Brain pericyte (primary cell): ENCODE data around the gene MORN4.
"Not testable (repeated sequence)": the region's sequence is repeated elsewhere in the genome, so short reads cannot be mapped to it uniquely, and the experiment has no call there.

Source experiments
- DNase-seq: peaks from one replicate; pipeline ENCODE4 v3.0.0-alpha.2; 2012; ENCODE audit warnings: low read depth, low spot score

MORN4 gene

DNA sequence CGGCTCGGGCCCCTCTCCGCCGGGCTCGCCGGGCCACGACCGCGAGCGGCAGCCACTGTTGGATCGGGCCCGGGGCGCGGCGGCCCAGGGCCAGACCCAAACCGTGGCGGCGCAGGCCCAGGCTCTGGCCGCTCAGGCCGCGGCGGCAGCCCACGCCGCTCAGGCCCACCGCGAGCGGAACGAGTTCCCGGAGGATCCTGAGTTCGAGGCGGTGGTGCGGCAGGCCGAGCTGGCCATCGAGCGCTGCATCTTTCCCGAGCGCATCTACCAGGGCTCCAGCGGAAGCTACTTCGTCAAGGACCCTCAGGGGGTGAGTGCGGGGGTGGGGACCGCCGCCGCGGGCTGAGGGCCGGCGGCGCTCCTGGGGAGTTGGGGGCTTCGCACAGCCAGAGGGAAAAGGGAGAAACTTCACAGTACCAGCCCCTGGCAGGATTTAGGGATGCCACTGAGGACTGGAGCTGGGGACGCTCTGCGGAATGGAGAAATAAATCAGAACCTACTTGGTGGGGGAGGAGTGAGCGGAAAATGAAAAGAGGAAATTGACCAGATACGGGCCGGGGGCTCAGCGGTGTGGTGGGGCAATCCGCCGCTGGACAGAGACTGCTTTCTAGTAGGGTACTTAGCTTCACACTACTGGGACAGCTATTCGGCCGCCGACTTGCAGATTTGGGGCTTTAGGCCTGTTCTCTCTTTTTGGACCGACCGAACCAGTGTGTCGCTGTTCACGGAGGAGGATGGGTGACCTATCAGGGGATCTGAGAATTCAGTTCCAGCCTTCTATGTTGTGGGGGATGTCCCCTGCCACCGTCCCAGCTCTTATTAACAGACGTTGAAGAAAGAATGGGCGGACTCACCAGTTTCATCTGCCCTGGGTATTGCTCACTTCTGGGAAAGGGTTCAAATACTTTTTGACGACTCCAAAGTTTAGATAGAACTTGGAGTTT is 7.8 kb upstream of the MORN4 start:
- DNase-seq, result no peak

GRCh38 chr10:97640174-97640867 is 7.0 kb upstream of the MORN4 start, which contains the start of gene PI4K2A:
Gene PI4K2A (plus strand): TSS chr10:97640671. CDS start chr10:97640743, 72 bp downstream.
- peak; percentile 98 for DNase-seq

DNA sequence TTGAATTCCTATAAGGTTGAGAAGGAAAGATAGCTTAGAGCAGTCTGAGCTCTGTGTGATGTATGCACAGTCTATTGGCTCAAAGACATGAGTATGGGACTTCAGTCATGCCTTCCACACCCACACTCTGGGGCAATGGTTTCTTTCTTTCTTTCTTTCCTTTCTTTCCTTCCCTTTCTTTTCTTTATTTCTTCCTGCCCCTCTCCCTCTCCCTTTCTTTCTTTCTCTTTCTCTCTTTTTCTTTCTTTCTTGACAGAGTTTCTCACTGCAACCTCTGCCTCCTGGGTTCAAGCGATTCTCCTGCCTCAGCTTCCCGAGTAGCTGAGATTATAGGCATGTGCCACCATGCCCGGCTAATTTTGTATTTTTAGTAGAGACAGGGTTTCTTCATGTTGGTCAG is 5.8 kb upstream of the MORN4 start:
- not testable (repeated sequence) for DNase-seq

- no peak for DNase-seq
These were observed 2.3 kb upstream of the MORN4 start for GRCh38 chr10:97635577-97635976.

- no peak for DNase-seq
These were observed 621 bp upstream of the MORN4 start for GRCh38 chr10:97633921-97634320.

GRCh38 chr10:97631098-97631497 is 2.2 kb downstream of the MORN4 start:
- no peak for DNase-seq

DNA sequence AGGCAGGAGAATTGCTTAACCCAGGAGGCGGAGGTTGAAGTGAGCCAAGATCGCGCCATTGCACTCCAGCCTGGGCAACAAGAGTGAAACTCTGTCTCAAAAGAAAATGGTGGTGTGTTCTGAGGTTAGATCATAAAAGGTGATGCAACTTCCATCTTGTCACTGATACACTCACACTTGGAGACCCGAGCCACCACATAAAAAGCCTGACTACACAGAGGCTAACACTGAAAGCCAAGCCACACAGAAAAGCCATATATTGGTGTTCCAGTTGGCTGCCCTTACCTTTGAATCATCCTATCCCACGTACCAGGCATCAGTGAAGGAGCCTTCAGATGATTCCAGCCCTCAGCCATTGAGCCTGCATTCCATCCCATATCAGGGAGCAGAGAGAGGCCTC is 4.0 kb downstream of the MORN4 start:
- DNase-seq, result no peak

DNA sequence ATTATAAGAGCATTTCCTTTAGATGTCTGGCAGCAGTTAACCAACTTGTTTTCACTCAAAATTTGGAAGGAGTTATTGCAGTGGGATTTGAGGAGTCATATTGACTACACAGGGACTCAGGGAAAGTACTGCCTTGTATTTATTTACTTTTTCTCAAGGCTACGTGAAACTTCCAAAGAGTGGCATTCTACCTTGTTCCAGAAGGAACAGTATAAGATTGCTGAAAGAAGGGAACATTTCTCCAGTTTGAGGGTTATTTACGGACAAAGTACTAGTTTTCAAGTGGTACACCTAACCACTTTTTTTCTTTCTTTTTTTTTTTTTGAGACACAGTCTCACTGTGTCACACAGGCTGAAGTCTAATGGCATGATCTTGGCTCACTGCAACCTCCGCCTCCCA is 5.1 kb downstream of the MORN4 start:
- no peak for DNase-seq

DNA sequence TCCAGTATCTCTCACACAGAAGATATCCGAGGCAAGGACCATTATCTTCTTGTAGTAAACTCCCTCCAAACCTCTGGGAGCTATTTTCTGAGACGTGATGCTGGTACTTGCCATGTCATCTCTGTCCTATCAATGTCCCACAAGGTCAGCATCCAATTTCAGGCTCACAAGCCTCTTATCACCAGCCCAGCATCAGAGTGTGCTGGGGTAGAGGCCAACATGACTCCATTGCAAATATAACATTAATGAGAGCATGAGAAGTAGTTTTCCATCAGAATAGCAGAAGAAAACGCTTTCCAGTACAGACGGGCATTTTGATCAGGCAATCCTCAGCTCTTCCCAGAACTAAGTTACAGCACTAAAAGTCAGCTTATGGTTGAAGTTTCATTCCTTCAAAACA is 5.6 kb downstream of the MORN4 start:
- DNase-seq, result no peak

DNA sequence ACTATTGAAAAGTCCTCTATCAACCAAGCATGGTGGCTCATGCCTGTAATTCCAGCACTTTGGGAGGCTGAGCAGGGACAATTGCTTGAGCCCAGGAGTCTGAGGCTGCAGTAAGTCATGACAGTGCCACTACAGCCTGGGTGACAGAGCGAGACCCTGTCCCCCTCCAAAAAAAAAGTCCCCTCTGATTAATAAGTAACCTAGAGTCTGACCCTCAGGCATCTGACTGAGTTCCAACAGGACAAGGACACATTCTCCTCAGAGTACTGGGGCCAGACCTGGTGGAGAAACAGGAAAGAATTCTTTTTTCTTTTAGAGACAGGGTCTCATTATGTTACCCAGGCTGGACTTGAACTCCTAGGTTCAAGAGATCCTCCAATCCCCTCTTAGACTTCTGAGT is 10.0 kb downstream of the MORN4 start:
- DNase-seq, result no peak

DNA sequence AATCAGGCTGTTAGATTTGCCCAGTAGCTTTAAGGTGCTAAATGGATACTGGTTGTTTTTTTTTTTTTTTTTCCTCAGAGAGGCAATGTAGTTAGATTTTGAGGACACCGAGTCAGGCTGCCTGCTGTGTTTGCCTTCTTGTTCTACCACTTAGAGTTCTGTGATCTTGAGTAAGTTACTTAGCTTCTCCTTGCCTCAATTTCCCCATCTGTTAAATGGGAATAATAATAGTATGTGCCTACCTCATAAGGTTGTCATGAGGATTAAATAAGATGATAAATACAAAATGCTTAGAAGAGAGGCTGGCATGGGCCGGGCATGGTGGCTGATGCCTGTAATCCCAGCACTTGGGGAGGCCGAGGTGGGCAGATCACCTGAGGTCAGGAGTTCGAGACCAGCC is 14.6 kb downstream of the MORN4 start:
- DNase-seq, result no peak

- no peak for DNase-seq
These were observed 15.0 kb downstream of the MORN4 start for GRCh38 chr10:97618285-97618684.

DNA sequence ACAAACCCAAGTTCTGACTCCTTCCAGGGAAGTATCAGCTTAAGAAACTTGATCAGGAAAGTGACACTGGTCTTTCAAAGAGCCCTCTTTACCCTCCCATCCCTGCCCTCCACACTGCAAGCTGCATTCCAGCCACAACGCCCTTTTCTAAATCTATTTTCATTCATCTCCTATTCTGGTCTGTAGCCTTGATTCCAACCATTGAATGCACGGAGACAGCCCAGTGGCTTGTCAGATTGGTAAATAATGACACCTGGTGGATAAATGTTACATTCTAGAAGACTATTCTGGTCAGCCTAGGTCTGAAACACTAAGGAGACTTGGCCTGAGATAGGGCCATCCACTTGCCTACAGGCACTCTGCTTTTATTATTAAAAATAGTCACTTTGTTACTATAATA is 20.9 kb downstream of the MORN4 start:
- DNase-seq, result no peak

GRCh38 chr10:97611473-97611872 is 21.8 kb downstream of the MORN4 start:
- no peak for DNase-seq

DNA sequence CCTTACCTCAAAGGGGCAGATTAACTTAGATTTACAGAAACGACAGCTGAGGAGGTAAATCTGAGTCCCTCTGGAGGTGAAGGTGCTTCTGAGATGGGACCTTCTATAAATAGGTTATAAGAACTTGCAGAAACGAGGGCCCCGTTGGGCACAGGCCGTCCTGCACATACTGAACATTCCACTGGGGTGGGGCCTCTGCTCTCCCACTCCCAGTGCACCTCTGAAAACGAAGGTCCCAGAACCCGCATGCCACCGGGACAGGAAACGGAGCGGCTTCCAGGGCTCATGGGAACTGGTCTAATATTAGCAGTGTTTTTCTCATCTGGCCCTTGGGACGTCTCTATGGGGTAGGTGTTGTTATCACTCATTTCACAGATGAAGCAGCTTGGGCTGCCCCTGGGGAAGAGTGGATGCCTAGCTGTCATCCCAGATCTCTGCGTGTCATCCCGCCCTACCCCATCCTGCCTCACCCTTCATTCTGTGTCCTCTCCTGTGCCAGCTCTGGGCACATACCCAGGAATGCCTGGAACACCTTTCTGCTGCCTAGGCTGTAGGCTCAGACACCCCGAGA is 24.2 kb downstream of the MORN4 start:
- DNase-seq, result no peak

DNA sequence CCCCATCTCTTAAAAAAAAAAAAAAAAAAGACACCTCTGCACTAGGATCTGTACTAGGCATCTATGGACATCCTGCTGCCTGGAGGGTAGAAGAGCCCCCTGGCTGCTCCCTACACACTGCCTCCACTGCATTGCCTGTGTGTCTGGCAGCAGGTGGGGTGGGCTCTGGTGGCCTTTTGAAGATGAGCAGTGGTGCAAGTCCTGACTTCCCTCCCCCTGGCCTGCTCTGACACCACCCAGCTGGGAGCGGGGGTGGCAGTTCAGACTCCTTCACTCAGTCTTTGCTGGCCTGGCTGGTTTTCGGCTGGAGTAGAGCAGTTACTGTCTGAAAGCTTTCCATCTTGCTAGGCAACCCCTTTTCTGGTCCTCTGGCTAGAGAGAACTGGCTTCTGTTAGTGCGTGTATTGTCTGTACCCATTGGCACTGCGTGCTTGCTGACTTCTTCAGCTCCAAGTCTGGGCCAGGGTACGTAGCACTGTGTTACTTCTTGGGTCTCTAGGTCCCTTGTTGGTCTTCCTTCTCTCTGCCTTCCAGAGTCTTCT is 26.1 kb downstream of the MORN4 start:
- no peak for DNase-seq

GRCh38 chr10:97601268-97602215 is 31.8 kb downstream of the MORN4 start:
- DNase-seq, result no peak

DNA sequence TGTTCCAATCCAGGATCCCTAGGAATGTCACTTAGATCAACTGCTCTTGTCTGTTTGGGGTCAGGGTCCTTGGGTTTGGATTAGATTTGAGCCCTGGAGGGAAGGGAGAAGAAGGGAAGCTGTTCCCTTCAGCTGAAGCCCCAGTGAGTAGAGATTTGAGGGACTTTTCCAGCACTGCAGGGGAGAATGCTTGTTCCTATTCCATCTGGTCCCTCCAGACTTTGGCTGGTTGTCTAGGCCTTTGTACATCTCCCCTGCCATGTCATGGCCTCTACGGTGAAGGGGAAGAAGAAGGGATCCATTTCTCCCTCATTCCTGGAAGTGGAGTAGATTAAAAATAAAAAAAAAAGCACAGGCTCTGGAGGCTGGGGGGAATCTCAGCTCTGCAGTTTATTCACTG is 32.7 kb downstream of the MORN4 start:
- no peak for DNase-seq

GRCh38 chr10:97599272-97599619 is 34.1 kb downstream of the MORN4 start:
- no peak for DNase-seq

- no peak for DNase-seq
These were observed 34.7 kb downstream of the MORN4 start for GRCh38 chr10:97598407-97599271.
